Measurements from ENCODE around the gene THAP9.

Gene THAP9

DNA sequence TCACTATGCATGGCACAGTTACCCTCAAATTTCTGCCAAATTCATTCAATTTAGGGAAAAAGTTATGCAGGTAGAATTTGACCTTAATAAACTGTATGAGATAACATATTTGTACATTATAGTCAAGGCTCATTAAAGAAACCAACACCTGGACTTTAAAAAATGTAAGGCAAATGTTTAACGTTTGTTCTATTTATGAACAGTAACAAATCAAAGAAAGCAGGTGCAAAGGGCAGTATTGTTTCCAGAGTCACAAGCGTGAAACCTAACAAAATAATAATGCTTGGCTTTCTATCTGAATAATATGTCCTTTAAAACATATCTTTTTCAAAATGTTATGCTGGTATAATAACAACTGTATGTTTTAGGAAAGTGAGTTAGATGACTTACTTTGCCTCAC, 68.9 kb downstream of the THAP9 start:
- DNase-seq: peak in 1 of 3 experiments; percentile 32

Data from NCI-H1417 (cell line).